H1 (cell line): Measurements from ENCODE around the gene CTNNA3. TPM values are rescaled to one million over a fixed set of nuclear protein-coding genes. Genes with fewer than 3 reads are reported as not detected.

Experiments used
- BCL11A ChIP-seq, 2 experiments: IDR thresholded peaks; one replicate each; pipeline ENCODE4 v1.6.1; 2011; ENCODE audit warnings: low read depth in 2 of 2, low read length in 2 of 2, mild to moderate bottlenecking in 2 of 2
- CHD1 ChIP-seq: IDR thresholded peaks from 2 replicates; pipeline ENCODE4 v1.6.1; 2012; ENCODE audit warnings: low read depth, low read length, improper control_type of control experiment
- EGR1 ChIP-seq: IDR thresholded peaks from 2 replicates; pipeline ENCODE4 v1.6.1; 2011; ENCODE audit warnings: low read depth, low read length, borderline replicate concordance
- SRF ChIP-seq: IDR thresholded peaks from 2 replicates; pipeline ENCODE4 v1.6.1; 2011; ENCODE audit warnings: mild to moderate bottlenecking, low read depth, low read length, moderate library complexity
- polyA plus RNA-seq, 7 experiments: library from polyadenylated mRNA; depleted of rRNA in 3 of 7; stranded (reverse) in 5 of 7; unstranded in 2 of 7; fragments of >200 nt in 5 of 7; fragments of 200-250 nt in 2 of 7; gene quantifications; 1 replicate in 5 of 7; 2 replicates in 1 of 7; 4 replicates in 1 of 7; pipeline versions ENCODE4 v1.2.1 to v1.2.3, GENCODE V29; 2011 to 2013; ENCODE audit warnings: missing spikeins in 2 of 7, mixed read lengths in 2 of 7
- total RNA-seq: library from RNA; stranded (reverse); fragmentation: NEBNext Ultra II Directional; extraction: Animal tissue kit (Norgen Biotek cat#: 25700); gene quantifications from 2 replicates; pipeline ENCODE4 v1.2.1, GENCODE V29; 2021
- TF ChIP-seq, protein P1 (sequence below): fragments of 300-600 bp; sonication (generic); IDR thresholded peaks from 2 replicates; pipeline ENCODE4 v1.7.1; 2012; ENCODE audit warnings: low read length, moderate library complexity, mild to moderate bottlenecking, inconsistent platforms; ENCODE audit not compliant: insufficient replicate concordance
- TF ChIP-seq, protein P2 (sequence below): IDR thresholded peaks from 2 replicates; pipeline ENCODE4 v1.6.1; 2011; ENCODE audit warnings: low read depth, mild to moderate bottlenecking, low read length; ENCODE audit not compliant: insufficient read depth

CTNNA3 gene
- total and polyA plus RNA-seq, 2 of the 8 experiments (the other 6 are each of a cell fraction or from before 2014, with no cell fraction given), result 1.3 to 1.5 TPM

- TF ChIP-seq, protein P1, sequence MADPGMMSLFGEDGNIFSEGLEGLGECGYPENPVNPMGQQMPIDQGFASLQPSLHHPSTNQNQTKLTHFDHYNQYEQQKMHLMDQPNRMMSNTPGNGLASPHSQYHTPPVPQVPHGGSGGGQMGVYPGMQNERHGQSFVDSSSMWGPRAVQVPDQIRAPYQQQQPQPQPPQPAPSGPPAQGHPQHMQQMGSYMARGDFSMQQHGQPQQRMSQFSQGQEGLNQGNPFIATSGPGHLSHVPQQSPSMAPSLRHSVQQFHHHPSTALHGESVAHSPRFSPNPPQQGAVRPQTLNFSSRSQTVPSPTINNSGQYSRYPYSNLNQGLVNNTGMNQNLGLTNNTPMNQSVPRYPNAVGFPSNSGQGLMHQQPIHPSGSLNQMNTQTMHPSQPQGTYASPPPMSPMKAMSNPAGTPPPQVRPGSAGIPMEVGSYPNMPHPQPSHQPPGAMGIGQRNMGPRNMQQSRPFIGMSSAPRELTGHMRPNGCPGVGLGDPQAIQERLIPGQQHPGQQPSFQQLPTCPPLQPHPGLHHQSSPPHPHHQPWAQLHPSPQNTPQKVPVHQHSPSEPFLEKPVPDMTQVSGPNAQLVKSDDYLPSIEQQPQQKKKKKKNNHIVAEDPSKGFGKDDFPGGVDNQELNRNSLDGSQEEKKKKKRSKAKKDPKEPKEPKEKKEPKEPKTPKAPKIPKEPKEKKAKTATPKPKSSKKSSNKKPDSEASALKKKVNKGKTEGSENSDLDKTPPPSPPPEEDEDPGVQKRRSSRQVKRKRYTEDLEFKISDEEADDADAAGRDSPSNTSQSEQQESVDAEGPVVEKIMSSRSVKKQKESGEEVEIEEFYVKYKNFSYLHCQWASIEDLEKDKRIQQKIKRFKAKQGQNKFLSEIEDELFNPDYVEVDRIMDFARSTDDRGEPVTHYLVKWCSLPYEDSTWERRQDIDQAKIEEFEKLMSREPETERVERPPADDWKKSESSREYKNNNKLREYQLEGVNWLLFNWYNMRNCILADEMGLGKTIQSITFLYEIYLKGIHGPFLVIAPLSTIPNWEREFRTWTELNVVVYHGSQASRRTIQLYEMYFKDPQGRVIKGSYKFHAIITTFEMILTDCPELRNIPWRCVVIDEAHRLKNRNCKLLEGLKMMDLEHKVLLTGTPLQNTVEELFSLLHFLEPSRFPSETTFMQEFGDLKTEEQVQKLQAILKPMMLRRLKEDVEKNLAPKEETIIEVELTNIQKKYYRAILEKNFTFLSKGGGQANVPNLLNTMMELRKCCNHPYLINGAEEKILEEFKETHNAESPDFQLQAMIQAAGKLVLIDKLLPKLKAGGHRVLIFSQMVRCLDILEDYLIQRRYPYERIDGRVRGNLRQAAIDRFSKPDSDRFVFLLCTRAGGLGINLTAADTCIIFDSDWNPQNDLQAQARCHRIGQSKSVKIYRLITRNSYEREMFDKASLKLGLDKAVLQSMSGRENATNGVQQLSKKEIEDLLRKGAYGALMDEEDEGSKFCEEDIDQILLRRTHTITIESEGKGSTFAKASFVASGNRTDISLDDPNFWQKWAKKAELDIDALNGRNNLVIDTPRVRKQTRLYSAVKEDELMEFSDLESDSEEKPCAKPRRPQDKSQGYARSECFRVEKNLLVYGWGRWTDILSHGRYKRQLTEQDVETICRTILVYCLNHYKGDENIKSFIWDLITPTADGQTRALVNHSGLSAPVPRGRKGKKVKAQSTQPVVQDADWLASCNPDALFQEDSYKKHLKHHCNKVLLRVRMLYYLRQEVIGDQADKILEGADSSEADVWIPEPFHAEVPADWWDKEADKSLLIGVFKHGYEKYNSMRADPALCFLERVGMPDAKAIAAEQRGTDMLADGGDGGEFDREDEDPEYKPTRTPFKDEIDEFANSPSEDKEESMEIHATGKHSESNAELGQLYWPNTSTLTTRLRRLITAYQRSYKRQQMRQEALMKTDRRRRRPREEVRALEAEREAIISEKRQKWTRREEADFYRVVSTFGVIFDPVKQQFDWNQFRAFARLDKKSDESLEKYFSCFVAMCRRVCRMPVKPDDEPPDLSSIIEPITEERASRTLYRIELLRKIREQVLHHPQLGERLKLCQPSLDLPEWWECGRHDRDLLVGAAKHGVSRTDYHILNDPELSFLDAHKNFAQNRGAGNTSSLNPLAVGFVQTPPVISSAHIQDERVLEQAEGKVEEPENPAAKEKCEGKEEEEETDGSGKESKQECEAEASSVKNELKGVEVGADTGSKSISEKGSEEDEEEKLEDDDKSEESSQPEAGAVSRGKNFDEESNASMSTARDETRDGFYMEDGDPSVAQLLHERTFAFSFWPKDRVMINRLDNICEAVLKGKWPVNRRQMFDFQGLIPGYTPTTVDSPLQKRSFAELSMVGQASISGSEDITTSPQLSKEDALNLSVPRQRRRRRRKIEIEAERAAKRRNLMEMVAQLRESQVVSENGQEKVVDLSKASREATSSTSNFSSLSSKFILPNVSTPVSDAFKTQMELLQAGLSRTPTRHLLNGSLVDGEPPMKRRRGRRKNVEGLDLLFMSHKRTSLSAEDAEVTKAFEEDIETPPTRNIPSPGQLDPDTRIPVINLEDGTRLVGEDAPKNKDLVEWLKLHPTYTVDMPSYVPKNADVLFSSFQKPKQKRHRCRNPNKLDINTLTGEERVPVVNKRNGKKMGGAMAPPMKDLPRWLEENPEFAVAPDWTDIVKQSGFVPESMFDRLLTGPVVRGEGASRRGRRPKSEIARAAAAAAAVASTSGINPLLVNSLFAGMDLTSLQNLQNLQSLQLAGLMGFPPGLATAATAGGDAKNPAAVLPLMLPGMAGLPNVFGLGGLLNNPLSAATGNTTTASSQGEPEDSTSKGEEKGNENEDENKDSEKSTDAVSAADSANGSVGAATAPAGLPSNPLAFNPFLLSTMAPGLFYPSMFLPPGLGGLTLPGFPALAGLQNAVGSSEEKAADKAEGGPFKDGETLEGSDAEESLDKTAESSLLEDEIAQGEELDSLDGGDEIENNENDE, result no peak
- no peak for TF ChIP-seq CHD1
- no peak for TF ChIP-seq BCL11A (IDR thresholded peaks at IDR 0.05; ENCODE audit: low read depth in 2 of 2, low read length in 2 of 2)
- no peak for TF ChIP-seq SRF
- no peak for TF ChIP-seq EGR1
- TF ChIP-seq, protein P2, sequence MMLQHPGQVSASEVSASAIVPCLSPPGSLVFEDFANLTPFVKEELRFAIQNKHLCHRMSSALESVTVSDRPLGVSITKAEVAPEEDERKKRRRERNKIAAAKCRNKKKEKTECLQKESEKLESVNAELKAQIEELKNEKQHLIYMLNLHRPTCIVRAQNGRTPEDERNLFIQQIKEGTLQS, result no peak
Observed at GRCh38 chr10:67110286-67110685, 585.7 kb downstream of the CTNNA3 start (continued).
